Heart left ventricle (tissue), 13 donors: ENCODE results near the gene KIF24.

Source experiments
- POLR2A ChIP-seq, 2 donors: fragments of 450-650 bp; IDR thresholded peaks; one replicate each; pipeline ENCODE4 v1.6.1; 2017; ENCODE audit warnings: antibody characterized with exemption in 2 of 2, mild to moderate bottlenecking in 2 of 2, moderate library complexity in 2 of 2
- TF ChIP-seq, protein P1 (sequence below), 12 donors: fragments of 200-600 bp; sonication (generic) in 4 of 12; IDR thresholded peaks; one replicate each; pipeline versions ENCODE4 v1.5.0 to v1.8.0; 2018 to 2022; ENCODE audit warnings: antibody characterized with exemption in 12 of 12, mild to moderate bottlenecking in 5 of 12
- donor health status: ischemic (EF 13 %, LVEDD 7.1; RV severe dilation, severe dysfunction).
- donor health status: DM: no; HTN: yes; CAD: no.
- donor health status: DM: no; HTN: no; CAD: no.
- donor health status: ischemic (EF 25% LVEDD 6.9; RV normal size, moderate dysfunction).
- donor health status: ischemic (EF 25% LVEDD 5.7; RV mildly dilated, moderate dysfunction).
- donor health status: ischemic (EF 35%, LVEDD 5.7; RV mildly dilated, moderate dysfunction).
- donor health status: nonischemic (EF 11% LVEDD 7.7; RV severe dilation, severe dysfunction).
- donor health status: DM: yes; HTN: yes; CAD: no.
- donor health status: PGD.
- donor health status: ischemic (EF 29% LVEDD 5.4; RV normal size, mild dysfunction).
- donor health status: nonischemic (EF 23%, LVEDD 6.1; RV moderate dilation, normal function).

GRCh38 chr9:34326690-34327089, 2.4 kb downstream of the KIF24 start:
- TF ChIP-seq POLR2A (IDR thresholded peaks at IDR 0.05) = no peak
- TF ChIP-seq, protein P1, sequence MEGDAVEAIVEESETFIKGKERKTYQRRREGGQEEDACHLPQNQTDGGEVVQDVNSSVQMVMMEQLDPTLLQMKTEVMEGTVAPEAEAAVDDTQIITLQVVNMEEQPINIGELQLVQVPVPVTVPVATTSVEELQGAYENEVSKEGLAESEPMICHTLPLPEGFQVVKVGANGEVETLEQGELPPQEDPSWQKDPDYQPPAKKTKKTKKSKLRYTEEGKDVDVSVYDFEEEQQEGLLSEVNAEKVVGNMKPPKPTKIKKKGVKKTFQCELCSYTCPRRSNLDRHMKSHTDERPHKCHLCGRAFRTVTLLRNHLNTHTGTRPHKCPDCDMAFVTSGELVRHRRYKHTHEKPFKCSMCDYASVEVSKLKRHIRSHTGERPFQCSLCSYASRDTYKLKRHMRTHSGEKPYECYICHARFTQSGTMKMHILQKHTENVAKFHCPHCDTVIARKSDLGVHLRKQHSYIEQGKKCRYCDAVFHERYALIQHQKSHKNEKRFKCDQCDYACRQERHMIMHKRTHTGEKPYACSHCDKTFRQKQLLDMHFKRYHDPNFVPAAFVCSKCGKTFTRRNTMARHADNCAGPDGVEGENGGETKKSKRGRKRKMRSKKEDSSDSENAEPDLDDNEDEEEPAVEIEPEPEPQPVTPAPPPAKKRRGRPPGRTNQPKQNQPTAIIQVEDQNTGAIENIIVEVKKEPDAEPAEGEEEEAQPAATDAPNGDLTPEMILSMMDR (IDR thresholded peaks at IDR 0.05) = no peak
